Measurements from ENCODE around the gene VGLL3.

DNA sequence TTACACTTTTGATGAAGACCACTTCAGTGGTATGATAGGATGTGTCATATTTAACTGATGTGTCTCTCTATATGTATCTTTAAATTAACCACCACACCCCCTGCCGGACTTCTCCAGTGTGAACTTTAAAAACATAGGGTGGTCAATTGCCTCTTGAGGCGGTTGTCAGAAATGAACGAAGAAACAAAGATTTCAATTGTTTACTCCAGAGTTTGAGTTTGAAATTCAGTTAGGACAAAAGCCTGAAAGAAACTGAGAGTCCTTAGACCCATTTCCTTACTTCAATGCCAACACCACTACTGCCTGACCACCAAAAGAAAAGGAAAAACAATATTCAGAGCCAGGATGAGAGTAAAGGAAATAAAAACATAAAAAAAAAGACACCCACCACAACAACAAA lies 40.2 kb downstream of the VGLL3 start:
- TF ChIP-seq, protein P1, sequence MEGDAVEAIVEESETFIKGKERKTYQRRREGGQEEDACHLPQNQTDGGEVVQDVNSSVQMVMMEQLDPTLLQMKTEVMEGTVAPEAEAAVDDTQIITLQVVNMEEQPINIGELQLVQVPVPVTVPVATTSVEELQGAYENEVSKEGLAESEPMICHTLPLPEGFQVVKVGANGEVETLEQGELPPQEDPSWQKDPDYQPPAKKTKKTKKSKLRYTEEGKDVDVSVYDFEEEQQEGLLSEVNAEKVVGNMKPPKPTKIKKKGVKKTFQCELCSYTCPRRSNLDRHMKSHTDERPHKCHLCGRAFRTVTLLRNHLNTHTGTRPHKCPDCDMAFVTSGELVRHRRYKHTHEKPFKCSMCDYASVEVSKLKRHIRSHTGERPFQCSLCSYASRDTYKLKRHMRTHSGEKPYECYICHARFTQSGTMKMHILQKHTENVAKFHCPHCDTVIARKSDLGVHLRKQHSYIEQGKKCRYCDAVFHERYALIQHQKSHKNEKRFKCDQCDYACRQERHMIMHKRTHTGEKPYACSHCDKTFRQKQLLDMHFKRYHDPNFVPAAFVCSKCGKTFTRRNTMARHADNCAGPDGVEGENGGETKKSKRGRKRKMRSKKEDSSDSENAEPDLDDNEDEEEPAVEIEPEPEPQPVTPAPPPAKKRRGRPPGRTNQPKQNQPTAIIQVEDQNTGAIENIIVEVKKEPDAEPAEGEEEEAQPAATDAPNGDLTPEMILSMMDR (IDR thresholded peaks at IDR 0.05), result no peak
- no peak for TF ChIP-seq POLR2A (IDR thresholded peaks at IDR 0.05)
